HUDEP-2 (cell line): ENCODE results near the gene SP110.
"Not testable (repeated sequence)": the region's sequence is repeated elsewhere in the genome, so short reads cannot be mapped to it uniquely, and the experiment has no call there.

ENCODE experiments used
- DNase-seq, 76 experiments: peaks; one replicate each; lab custom pipeline; 2025; ENCODE audit not compliant: unreplicated experiment in 76 of 76; lab: John Stamatoyannopoulos, UW

The SP110 gene

DNA sequence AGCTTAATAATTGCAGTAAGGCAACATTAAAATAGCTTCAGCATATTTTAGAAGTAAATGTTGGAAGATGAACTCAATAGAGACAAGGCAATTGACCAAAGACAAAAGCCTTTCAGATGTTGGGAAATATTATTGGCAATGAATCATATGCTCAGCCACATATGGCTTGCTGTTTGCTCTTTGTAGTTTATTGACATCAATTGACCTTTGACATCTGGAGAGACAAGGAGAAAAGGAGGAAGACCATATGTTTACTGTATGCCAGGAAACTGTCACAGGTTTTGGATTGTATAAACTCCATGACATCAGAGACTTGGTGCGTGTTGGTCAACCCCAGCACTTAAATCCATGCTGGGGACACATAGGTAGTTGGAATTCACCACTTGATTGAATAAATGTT, 90.4 kb downstream of the SP110 start:
- no peak for DNase-seq

DNA sequence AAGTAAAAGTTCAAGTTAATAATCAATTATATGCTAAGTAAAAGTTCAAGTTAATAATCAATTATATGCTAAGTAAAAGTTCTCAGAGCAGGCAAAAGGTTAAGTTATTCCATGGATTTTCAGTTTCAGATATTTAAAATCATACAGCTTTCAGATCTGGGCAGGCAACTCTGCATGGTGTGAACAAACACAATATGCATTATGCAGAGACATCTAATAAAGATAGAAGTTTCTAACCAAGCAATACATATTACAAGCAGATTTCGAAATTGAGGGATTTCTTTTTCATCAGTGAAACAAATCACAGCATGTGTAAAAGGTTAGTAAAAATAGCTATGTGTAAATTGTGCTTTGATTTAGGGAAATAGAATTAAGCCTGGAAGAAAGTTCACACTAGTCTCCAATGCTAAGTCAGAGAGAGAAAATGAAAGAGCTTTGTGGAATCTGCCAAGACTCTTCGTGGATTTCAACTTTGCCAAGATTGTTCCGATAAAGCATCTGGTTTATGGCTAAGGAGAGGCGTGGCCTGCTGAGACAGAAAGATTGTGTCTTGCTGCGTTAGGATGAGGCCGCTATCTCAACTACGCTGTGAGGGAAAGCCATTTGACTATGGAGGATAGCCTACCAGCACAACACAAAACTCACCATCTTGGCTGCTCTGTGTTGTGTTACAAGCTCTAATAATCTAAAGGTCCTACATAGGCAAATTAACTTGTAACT, 91.0 kb downstream of the SP110 start:
- no peak for DNase-seq

DNA sequence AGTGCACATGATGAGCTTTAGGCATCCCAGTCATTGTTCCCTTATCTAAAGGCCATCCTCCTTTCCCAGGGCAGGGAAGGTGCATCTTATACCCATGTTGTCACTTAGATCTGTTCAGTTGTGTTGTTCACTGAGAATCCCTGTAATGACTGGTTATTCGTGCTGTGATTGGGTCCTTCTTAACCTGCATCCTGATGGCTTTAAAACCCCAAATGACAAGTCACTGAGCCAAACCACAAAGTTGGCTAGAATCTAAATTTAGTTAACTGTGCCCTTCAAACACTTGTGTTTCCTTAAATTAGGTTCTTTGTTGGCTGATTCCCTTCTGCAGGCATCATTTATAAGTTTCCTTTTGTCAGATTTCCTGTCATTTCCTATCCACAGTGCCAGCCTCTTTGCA, 92.6 kb downstream of the SP110 start:
- DNase-seq = no peak

DNA sequence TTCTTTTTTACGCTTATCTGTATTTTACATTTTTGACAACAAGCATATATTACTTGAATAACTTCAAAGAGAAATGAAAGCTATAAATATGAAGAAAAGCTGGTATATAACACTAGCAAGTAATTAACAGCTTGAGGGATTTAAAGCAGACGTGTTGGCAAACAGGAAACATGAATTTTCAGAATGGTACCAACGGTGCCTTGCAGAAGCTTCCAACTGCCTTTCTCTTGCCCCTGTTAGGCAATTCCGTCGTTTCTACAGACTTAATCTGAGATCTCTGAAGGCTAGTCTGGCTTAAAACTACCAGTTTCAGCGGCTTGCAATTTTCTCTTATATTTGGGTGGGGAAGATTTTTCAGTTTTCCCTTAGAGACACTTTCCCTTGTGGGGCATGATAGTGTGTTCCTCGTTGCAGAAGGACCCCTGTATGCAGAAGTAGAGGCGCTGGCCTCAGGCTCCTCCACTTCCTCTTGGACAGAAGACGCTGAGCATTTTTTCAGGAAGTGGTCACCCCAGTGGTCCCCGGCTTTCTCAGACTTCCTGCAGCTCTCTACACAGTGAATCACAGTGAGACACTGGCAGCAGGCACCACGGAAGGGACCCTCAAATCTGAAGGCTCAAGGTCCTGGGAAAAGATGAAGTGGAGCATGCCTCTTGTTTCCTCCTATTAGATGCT, 94.9 kb downstream of the SP110 start:
- DNase-seq = no peak

DNA sequence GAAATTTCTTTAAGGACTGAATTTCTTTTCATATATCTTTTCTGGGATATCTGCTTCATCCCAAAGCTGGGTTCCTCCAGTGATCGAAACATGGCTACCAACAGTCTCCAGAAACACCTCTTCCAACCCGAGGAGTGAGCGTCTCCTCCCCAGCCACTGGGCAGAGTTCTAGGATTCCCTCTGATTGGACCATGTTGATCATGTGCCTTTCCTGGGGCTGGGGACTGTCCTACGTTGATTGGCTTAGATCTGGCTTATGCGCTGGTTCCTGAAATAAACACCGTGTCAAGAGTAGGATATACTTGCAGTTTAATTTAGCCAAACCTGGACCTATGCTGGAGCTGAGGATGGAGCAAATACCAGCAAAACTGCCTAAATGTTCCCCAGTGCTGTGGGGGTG, 95.5 kb downstream of the SP110 start:
- DNase-seq = no peak

DNA sequence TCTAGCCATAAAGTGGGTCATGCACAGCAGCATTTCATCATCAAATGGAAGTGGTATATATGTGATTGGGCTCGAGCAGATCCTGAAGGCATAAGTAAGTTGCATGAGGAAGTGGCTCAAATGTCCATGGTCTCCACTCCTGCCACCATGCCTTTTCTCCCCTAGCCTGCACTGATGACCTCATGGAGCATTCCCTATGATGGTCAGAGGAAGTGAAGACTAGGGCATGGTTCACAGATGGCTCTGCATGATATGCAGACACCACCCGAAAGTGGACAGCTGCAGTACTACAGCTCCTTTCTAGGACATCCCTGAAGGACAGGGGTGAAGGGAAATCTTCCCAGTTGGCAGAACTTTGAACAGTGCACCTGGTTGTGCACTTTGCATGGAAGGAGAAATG, 99.4 kb downstream of the SP110 start:
- not testable (repeated sequence) for DNase-seq

DNA sequence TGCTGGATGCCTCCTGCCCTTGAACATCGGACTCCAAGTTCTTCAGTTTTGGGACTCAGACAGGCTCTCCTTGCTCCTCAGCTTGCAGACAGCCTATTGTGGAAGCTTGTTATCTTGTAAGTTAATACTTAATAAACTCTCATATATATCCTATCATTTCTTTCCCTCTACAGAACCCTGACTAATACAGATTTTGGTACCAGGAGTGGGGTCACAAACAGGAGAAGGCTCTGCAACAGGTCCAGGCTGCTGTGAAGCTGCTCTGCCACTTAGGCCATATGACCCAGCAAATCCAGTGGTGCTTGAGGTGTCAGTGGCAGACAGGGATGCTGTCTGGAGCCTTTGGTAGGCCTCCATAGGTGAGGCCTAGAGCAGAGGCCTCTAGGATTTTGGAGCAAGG, 100.0 kb downstream of the SP110 start:
- DNase-seq = not testable (repeated sequence)
